Fibroblast of pulmonary artery (primary cell): ENCODE measurements around the gene PAIP1.

Experiments
- DNase-seq: peaks from one replicate; pipeline ENCODE4 v3.0.0-alpha.2; 2010; ENCODE audit warnings: low read depth
- H3K4me3 ChIP-seq: replicated peaks from 2 replicates; pipeline ENCODE4 v1.5.1; 2011; ENCODE audit warnings: low read depth, mild to moderate bottlenecking, control low read depth, low read length, moderate library complexity
- CTCF ChIP-seq: IDR thresholded peaks from 2 replicates; pipeline ENCODE4 v1.5.1; 2011; ENCODE audit warnings: mild to moderate bottlenecking, control low read depth, low read length, inconsistent platforms; ENCODE audit errors: missing control alignments

Gene PAIP1

DNA sequence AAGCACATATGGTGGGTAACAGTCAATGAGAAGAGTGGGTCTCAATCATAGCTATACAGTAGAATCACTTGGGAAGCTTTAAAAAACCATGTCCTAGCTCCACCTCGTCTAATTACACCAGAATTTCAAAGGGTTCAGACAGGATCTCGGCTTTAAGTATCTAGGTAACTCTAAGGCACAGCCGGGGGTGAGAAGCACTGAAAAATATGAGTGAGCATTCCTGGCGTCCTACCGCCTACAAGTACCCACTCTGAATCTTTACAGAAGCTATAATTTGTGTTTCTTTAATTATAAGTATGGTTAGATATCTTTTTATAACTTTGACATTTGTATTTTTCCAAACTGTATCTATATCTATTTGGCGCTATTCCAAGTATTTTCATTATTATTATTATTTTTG lies 16.1 kb downstream of the PAIP1 start:
- no peak for DNase-seq
- TF ChIP-seq CTCF, result no peak
- no peak overlapping the region for H3K4me3 ChIP-seq

GRCh38 chr5:43536972-43537371 lies 19.9 kb downstream of the PAIP1 start:
- no peak overlapping the region for H3K4me3 ChIP-seq
- no peak for TF ChIP-seq CTCF
- DNase-seq, result no peak

GRCh38 chr5:43533646-43534045 lies 23.2 kb downstream of the PAIP1 start:
- no peak overlapping the region for H3K4me3 ChIP-seq
- no peak for DNase-seq
- TF ChIP-seq CTCF, result no peak

GRCh38 chr5:43530648-43531047 lies 26.2 kb downstream of the PAIP1 start:
- TF ChIP-seq CTCF, result no peak
- DNase-seq, result no peak
- H3K4me3 ChIP-seq, result no peak overlapping the region

GRCh38 chr5:43523662-43524072 lies 33.2 kb downstream of the PAIP1 start:
- H3K4me3 ChIP-seq, result no peak overlapping the region
- no peak for TF ChIP-seq CTCF
- no peak for DNase-seq

DNA sequence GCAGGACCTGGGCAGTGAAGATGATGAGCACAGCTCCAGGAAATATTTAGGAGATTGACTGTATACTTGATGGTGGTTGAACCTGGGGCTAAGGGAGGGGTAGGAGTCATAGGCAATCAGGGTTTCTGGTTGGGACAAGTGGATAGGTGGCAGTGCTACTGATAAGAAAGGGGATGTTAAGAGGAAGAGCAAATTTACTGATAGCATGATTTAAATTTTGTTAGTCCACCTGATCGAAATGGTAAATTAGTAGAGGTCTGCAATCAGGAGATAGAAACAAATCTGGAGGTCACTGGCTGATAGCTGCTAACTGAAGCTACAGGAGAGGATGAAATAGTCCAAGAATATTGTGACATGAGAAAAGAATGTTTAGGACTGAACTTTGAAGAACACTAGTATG lies 36.3 kb downstream of the PAIP1 start:
- no peak for TF ChIP-seq CTCF
- no peak overlapping the region for H3K4me3 ChIP-seq
- DNase-seq, result no peak

GRCh38 chr5:43515678-43516048 lies 41.2 kb downstream of the PAIP1 start:
- DNase-seq, result no peak
- no peak for TF ChIP-seq CTCF
- peak overlapping the region; percentile 62 for H3K4me3 ChIP-seq
